ENCODE data around the gene PDPN. TPM values are rescaled to one million over a fixed set of nuclear protein-coding genes. Genes with fewer than 3 reads are reported as not detected.

PDPN gene
- total RNA-seq, 3 donors from 2014 or later: 18.1 to 38.8 (median 29.2) TPM

GRCh38 chr1:13605159-13605558 is 21.5 kb downstream of the PDPN start:
- intact Hi-C loops (cut with DNase I; ENCODE audit: low total_unique reads): no loop called here
- Histone ChIP-seq H3K27ac (peak overlapping the region; percentile 27 to 79), H3K36me3 (no peaks in the 10 kb centered on the region), H3K4me1 (no peaks in the 10 kb centered on the region), H3K4me3 (no peak overlapping the region), H3K27me3 (no peaks in the 10 kb centered on the region), H3K9me3 (no peaks in the 10 kb centered on the region)
- TF ChIP-seq CTCF (IDR thresholded peaks at IDR 0.05): no peak
- no peak for DNase-seq (ENCODE audit: low spot score in 2 of 2)

DNA sequence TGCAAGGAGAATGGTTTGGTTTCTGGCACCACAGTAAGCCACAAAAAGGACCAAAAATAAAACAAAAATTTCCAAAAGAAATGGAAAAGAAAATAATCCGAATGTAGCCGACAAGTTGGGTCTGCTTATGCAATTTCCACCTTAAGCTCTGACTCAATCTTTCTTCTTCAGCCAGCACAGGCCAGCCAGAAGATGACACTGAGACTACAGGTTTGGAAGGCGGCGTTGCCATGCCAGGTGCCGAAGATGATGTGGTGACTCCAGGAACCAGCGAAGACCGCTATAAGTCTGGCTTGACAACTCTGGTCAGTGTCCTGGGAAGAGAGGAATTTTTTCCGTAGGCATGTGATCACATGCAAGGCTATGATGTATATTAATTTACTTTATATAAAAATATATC is 23.4 kb downstream of the PDPN start:
- H3K36me3 ChIP-seq: no peaks in the 10 kb centered on the region
- no peak for DNase-seq (ENCODE audit: low spot score in 2 of 2)
- TF ChIP-seq POLR2A (IDR thresholded peaks at IDR 0.05) (no peak), CTCF (IDR thresholded peaks at IDR 0.05) (no peak), POLR2AphosphoS5 (IDR thresholded peaks at IDR 0.05) (no peak)
- no peaks in the 10 kb centered on the region for H3K4me1 ChIP-seq
- intact Hi-C loops (cut with DNase I; ENCODE audit: low total_unique reads): no loop called here
- H3K4me3 ChIP-seq: no peak overlapping the region
- H3K9me3 ChIP-seq: no peaks in the 10 kb centered on the region
- no peak overlapping the region for H3K27ac ChIP-seq
- H3K27me3 ChIP-seq: no peaks in the 10 kb centered on the region

- DNase-seq (ENCODE audit: low spot score in 2 of 2): no peak
Observed at GRCh38 chr1:13616234-13616633, 32.6 kb downstream of the PDPN start.

DNA sequence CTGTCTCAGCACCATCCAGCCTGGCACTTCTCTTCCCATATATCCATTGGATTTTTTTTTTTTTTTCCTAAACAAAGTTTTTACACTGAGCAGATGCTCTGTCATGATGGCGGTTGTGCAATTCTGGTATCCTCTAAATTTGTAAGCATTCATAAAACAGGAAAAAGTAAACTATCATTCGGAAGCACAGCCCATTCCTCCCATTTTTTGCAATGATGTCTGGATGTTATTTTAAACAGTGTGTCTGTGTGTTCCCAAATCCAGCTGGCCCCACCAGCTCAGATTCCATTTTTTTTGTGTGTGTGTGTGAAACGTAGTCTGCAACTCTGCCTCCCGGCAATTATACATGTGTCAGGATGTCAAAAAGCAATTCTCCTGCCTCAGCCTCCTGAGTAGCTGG is 33.5 kb downstream of the PDPN start:
- no peaks in the 10 kb centered on the region for H3K9me3 ChIP-seq
- H3K36me3 ChIP-seq: no peaks in the 10 kb centered on the region
- H3K27ac ChIP-seq: peak overlapping the region; percentile 40 to 87
- peaks cover 0 to 4% of the 10 kb centered on the region in 2 donors for H3K4me1 ChIP-seq
- intact Hi-C loops (cut with DNase I; ENCODE audit: low total_unique reads): no loop called here
- TF ChIP-seq CTCF (IDR thresholded peaks at IDR 0.05) (no peak), POLR2A (IDR thresholded peaks at IDR 0.05) (no peak), POLR2AphosphoS5 (IDR thresholded peaks at IDR 0.05) (no peak)
- DNase-seq (ENCODE audit: low spot score in 2 of 2): no peak
- H3K27me3 ChIP-seq: no peaks in the 10 kb centered on the region
- no peak overlapping the region for H3K4me3 ChIP-seq

More at GRCh38 chr1:13616234-13616633, 32.6 kb downstream of the PDPN start:
- peaks cover 0 to 4% of the 10 kb centered on the region in 2 donors for H3K4me1 ChIP-seq
- no peak for TF ChIP-seq POLR2A (IDR thresholded peaks at IDR 0.05)
- TF ChIP-seq CTCF (IDR thresholded peaks at IDR 0.05): no peak
- no peak for TF ChIP-seq POLR2AphosphoS5 (IDR thresholded peaks at IDR 0.05)
- H3K27ac ChIP-seq: peak overlapping the region in 1 of 2 donors; percentile 50
- no peaks in the 10 kb centered on the region for H3K27me3 ChIP-seq
- H3K4me3 ChIP-seq: no peak overlapping the region
- intact Hi-C loops (cut with DNase I; ENCODE audit: low total_unique reads): no loop called here
- H3K9me3 ChIP-seq: no peaks in the 10 kb centered on the region
- no peaks in the 10 kb centered on the region for H3K36me3 ChIP-seq

DNA sequence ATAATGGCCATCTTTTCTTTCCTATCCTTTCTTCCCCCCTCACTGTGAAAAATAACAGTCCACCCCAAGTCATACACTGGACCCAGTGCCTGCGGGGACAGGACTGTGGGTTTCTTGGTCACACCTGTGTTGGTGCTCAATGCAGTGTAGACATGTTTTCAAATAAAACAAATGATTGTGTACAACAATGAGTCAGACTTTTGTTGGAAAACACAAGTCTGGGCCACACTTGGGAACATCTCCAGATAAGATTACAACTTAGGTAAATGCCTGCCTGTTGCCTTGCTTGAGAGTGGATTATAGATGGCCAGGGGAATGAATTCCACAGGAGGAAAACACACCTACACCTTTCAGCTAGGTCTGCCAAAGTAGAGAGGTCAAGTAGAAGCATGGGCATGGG is 34.1 kb downstream of the PDPN start:
- intact Hi-C loops (cut with DNase I; ENCODE audit: low total_unique reads): no loop called here
- H3K36me3 ChIP-seq: no peaks in the 10 kb centered on the region
- H3K27me3 ChIP-seq: no peaks in the 10 kb centered on the region
- TF ChIP-seq POLR2A (IDR thresholded peaks at IDR 0.05): no peak
- TF ChIP-seq POLR2AphosphoS5 (IDR thresholded peaks at IDR 0.05): no peak
- no peak for TF ChIP-seq CTCF (IDR thresholded peaks at IDR 0.05)
- no peaks in the 10 kb centered on the region for H3K9me3 ChIP-seq
- no peak for DNase-seq (ENCODE audit: low spot score in 2 of 2)
- H3K27ac ChIP-seq: peak overlapping the region; percentile 83 to 87
- peaks cover 0 to 4% of the 10 kb centered on the region in 2 donors for H3K4me1 ChIP-seq
- H3K4me3 ChIP-seq: no peak overlapping the region

Measured in breast epithelium (tissue), 4 donors.